ACC112 (cell line): ENCODE measurements around the gene LAPTM5.

Source experiments
- H2AFZ ChIP-seq: fragments of 200-600 bp; sonication (generic); one replicate; pipeline ENCODE4 v1.6.0; 2017; ENCODE audit warnings: antibody characterized with exemption, low read length; ENCODE audit not compliant: unreplicated experiment
- H3K27ac ChIP-seq: fragments of 200-600 bp; sonication (generic); 2 replicates; pipeline ENCODE4 v1.5.1; 2014; ENCODE audit warnings: low read depth, mild to moderate bottlenecking, antibody characterized with exemption, low read length, moderate library complexity
- H3K27me3 ChIP-seq: fragments of 200-600 bp; sonication (generic); 2 replicates; pipeline ENCODE4 v1.6.1; 2014; ENCODE audit warnings: mild to moderate bottlenecking, antibody characterized with exemption, low read length, moderate library complexity, mixed read lengths; ENCODE audit not compliant: insufficient read depth
- H3K36me3 ChIP-seq: fragments of 200-600 bp; sonication (generic); 2 replicates; pipeline ENCODE4 v1.6.1; 2016; ENCODE audit warnings: mild to moderate bottlenecking, antibody characterized with exemption, low read length, moderate library complexity, mixed read lengths; ENCODE audit not compliant: insufficient read depth
- H3K4me1 ChIP-seq: fragments of 200-600 bp; sonication (generic); one replicate; pipeline ENCODE4 v1.6.1; 2016; ENCODE audit warnings: low read length, mixed read lengths; ENCODE audit not compliant: insufficient read depth, unreplicated experiment, control insufficient read depth
- H3K4me3 ChIP-seq: fragments of 200-600 bp; sonication (generic); 2 replicates; pipeline ENCODE4 v1.5.1; 2014; ENCODE audit warnings: mild to moderate bottlenecking, low read depth, low read length
- H3K79me2 ChIP-seq: fragments of 200-600 bp; sonication (generic); one replicate; pipeline ENCODE4 v1.6.0; 2016; ENCODE audit warnings: low read length; ENCODE audit not compliant: control insufficient read depth, unreplicated experiment, insufficient read depth

LAPTM5 gene, protein sequence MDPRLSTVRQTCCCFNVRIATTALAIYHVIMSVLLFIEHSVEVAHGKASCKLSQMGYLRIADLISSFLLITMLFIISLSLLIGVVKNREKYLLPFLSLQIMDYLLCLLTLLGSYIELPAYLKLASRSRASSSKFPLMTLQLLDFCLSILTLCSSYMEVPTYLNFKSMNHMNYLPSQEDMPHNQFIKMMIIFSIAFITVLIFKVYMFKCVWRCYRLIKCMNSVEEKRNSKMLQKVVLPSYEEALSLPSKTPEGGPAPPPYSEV

GRCh38 chr1:30757352-30758120, at the start of gene LAPTM5:
TSS of gene LAPTM5 (minus strand) at chr1:30757774. CDS start at chr1:30757745, 29 bp downstream.
- H3K4me3 ChIP-seq: 0 out of 2 replicates have a peak within 1 kb of the TSS, but pooled peaks have one; percentile 0
- peak within 1 kb of the TSS; percentile 71 for H3K27ac ChIP-seq
- no peaks in the 10 kb centered on the region for H3K27me3 ChIP-seq
- no peak within 1 kb of the TSS for H2AFZ ChIP-seq
- no peaks in the 10 kb centered on the region for H3K36me3 ChIP-seq
- peaks cover 22% of the 10 kb centered on the region for H3K4me1 ChIP-seq
- no peaks in the 10 kb centered on the region for H3K79me2 ChIP-seq

DNA sequence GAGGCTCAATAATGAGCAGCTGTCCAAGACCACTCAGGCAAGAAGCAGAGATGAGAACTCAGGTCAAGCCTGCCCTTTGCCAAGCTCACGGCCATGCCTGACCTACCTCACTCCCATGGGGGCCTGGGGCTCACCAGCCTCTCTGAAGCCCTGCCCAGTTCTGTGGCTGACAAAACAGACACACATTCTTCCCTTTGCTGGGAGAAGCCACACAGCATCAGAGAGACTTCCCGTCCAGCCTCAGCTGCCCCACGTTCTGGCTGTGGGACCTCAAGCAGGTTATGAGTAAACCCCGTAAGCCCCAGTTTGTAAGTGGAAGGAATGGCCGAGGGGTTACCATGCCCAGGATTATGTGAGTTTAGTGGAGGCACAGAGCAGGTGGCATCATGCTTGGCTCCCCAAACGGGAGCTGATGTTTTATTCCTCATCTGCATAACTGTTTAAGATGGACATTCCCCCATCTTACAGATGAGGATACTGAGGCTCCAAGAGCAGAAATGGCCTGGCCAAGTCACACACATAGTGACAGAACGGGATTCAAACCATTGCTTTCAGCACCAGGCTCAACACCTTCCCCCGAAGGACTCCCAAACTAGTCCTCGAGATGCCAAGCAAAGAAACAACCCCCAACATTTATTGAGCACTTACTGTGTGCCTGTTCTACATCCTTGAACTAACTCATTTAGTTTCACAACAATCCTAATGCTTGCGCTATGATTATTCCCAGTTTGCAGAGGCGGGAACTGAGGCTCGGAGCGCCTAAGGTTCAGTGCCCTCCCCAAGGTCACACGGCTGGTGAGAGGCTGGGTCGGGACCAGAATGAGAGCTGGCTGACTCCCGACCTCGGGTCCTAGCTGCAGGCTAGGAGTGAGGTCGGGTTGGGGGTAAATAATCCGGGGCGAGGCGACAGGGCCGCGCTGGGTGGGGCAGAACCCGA, 49.1 kb upstream of the LAPTM5 start:
- H3K4me3 ChIP-seq: peak overlapping the region; percentile 11; the same call in 1 of the 2 replicates
- H3K27me3 ChIP-seq: no peaks in the 10 kb centered on the region
- no peaks in the 10 kb centered on the region for H3K36me3 ChIP-seq
- H3K4me1 ChIP-seq: peaks cover 42% of the 10 kb centered on the region
- H3K27ac ChIP-seq: no peak overlapping the region
- no peaks in the 10 kb centered on the region for H3K79me2 ChIP-seq
- no peak overlapping the region for H2AFZ ChIP-seq

DNA sequence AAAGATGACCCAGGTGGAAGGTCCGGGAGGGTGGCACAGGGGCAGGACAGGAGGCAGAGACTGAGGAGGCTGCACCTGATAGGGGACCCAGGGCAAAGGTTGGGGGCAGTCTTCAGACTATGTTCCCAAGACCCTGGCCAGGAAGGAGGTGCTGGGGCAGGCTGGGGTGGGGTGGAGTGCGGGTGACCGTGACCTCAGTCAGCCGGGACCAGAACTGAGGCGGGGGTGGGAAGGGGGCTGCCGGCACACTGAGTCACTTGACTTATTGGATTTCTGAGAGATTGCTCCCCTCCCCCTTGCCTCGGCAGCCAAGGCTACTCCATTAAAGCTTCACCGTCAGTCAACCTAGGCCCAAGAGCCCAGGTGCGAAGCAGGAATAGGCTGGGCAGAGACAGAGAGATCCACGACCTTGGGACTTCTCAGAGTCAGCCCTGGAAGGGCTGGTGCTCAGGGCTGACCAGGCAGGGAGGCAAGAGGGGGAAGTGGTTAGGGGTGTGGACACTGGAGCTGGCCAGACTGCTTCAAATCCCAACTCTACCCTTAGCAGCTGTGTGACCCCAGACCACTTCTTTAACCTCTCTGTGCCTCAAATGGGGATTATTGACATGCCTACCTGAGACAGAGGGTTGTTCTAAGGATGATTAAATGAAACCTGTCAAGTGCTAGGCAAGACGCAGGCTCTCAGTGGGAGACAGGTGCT, 47.9 kb upstream of the LAPTM5 start:
- Histone ChIP-seq H2AFZ (no peak overlapping the region), H3K27ac (no peak overlapping the region), H3K4me1 (peaks cover 36% of the 10 kb centered on the region), H3K4me3 (no peak overlapping the region), H3K27me3 (no peaks in the 10 kb centered on the region), H3K36me3 (no peaks in the 10 kb centered on the region), H3K79me2 (no peaks in the 10 kb centered on the region)

DNA sequence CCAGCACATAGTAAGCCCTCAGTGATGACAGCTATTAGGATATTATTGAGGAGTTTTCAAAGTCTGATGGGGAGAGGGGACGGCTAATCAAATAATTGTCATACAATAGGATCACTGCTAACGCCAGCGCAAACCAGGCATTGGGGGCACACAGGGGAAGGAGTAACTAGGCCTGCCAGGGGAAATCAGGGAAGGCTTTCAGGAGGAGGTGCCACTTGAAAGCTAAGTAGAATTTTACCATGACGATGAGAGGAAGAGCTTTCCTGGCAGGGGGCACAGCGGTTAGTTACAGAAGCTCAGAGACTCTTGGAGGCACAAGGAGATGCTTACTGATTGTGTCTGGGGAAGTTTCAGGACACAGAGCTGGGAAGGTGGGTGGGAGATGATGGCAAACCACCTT, 47.2 kb upstream of the LAPTM5 start:
- Histone ChIP-seq H2AFZ (no peak overlapping the region), H3K79me2 (no peaks in the 10 kb centered on the region), H3K27me3 (no peaks in the 10 kb centered on the region), H3K4me3 (no peak overlapping the region), H3K4me1 (peaks cover 29% of the 10 kb centered on the region), H3K36me3 (no peaks in the 10 kb centered on the region), H3K27ac (no peak overlapping the region)

DNA sequence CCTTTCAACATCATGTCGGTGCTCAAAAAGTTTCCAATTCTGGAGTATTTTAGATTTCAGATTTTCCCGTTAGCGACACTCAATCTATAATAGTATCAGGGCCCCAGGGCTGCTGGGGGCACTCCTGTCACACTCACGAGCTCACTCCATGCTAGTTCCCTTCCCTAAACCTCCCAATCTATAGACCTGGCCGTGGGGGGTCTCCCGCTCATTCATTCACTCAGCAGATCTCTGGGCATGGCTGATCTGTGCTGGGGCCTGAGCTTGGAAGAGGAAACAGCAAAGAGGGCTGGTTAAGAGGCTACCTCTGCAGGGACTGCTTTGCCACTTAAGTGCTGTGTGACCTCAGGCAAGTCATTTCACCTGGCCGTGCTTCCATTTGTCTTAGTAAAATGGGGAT, 46.8 kb upstream of the LAPTM5 start:
- Histone ChIP-seq H3K79me2 (no peaks in the 10 kb centered on the region), H3K27me3 (no peaks in the 10 kb centered on the region), H3K4me3 (no peak overlapping the region), H3K4me1 (peaks cover 25% of the 10 kb centered on the region), H3K27ac (no peak overlapping the region), H3K36me3 (no peaks in the 10 kb centered on the region), H2AFZ (no peak overlapping the region)

DNA sequence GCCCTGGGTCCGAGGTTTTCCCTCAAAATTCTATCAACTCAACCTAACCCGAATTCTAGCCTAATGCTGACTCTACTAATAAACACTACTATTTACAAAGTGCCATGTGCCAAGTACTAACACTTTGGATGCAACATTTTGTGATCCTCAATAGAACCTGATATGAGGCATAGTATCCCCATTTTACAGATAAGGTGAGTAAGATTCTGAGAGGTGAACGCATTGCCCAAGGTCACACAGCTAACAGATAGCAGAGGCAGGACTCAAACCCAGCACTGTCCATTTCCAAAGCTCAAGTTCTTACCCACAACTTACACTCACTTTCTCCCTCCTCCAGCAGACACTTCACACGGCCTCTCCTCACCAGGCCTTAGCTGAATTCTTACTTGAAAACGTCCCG, 46.0 kb upstream of the LAPTM5 start:
- Histone ChIP-seq H2AFZ (no peak overlapping the region), H3K4me1 (peaks cover 19% of the 10 kb centered on the region), H3K27ac (no peak overlapping the region), H3K4me3 (no peak overlapping the region), H3K36me3 (no peaks in the 10 kb centered on the region), H3K79me2 (no peaks in the 10 kb centered on the region), H3K27me3 (no peaks in the 10 kb centered on the region)

DNA sequence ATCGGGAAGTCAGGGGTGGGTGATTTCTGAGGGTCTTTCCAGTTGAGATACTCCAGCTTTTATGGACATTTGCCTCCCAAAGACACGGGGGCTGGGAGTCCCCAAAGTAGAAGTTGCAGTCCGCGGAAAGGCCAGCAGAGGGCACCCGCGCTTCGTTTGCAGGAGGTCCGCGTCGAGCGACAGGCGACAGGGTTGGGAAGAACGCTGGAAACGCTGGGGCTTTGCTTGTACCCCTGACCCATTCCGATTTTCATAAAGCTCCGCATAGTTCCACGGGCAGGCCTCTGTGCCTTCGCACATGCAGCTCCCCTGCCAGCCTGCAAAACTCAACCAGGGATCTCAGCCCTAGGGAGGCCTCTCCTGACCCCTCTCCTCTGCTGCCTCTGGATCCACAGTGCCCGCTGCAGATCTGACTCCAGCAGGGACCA, 44.2 kb upstream of the LAPTM5 start:
- Histone ChIP-seq H3K4me1 (peaks cover 14% of the 10 kb centered on the region), H3K27me3 (no peaks in the 10 kb centered on the region), H3K36me3 (no peaks in the 10 kb centered on the region), H2AFZ (no peak overlapping the region), H3K4me3 (no peak overlapping the region), H3K27ac (no peak overlapping the region), H3K79me2 (no peaks in the 10 kb centered on the region)

- Histone ChIP-seq H2AFZ (no peak overlapping the region), H3K27ac (no peak overlapping the region)
Measured at GRCh38 chr1:30799233-30799511, 41.6 kb upstream of the LAPTM5 start.

GRCh38 chr1:30798389-30799232, 41.0 kb upstream of the LAPTM5 start:
- no peak overlapping the region for H2AFZ ChIP-seq

More at GRCh38 chr1:30799233-30799511, 41.6 kb upstream of the LAPTM5 start:
- Histone ChIP-seq H3K79me2 (no peaks in the 10 kb centered on the region), H3K4me3 (no peak overlapping the region), H3K27me3 (no peaks in the 10 kb centered on the region), H3K4me1 (peaks cover 13% of the 10 kb centered on the region), H3K36me3 (no peaks in the 10 kb centered on the region)

More at GRCh38 chr1:30798389-30799232, 41.0 kb upstream of the LAPTM5 start:
- Histone ChIP-seq H3K27ac (no peak overlapping the region), H3K36me3 (no peaks in the 10 kb centered on the region), H3K4me1 (peaks cover 13% of the 10 kb centered on the region), H3K27me3 (no peaks in the 10 kb centered on the region), H3K4me3 (no peak overlapping the region), H3K79me2 (no peaks in the 10 kb centered on the region)
